GM18907 (cell line): ENCODE results near the gene PPM1L.
"Not testable (repeated sequence)": the region's sequence is repeated elsewhere in the genome, so short reads cannot be mapped to it uniquely, and the experiment has no call there.

Experiments used
- ATAC-seq: cut with Tn5 transposase; IDR thresholded peaks from one replicate; pipeline ENCODE4 v1.9.1; 2021; ENCODE audit warnings: mild to moderate bottlenecking, moderate library complexity; ENCODE audit not compliant: unreplicated experiment

PPM1L gene

GRCh38 chr3:160977773-160978172 is 221.7 kb downstream of the PPM1L start:
- no peak for ATAC-seq

DNA sequence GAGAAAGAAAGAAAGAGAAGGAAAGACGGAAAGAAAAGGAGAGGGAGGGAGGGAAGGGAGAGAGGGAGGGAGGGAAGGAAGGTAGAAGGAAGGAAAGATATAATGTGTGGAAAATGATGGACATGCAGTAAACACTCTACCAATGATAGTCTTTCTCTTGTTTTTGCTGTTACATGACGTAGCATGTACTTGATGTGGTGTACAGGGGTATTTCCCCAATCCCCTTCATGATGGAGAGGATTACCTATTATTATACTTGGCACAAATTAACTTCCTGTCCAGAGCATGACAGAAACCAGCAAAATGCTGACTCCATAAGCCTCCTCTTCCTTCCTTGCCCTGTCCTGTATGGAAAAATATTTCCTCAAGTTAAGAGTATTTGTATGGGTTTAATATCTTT is 224.7 kb downstream of the PPM1L start:
- peak; percentile 81 for ATAC-seq

- ATAC-seq = peak; percentile 97
Observed at GRCh38 chr3:160981217-160981938, 225.3 kb downstream of the PPM1L start.

DNA sequence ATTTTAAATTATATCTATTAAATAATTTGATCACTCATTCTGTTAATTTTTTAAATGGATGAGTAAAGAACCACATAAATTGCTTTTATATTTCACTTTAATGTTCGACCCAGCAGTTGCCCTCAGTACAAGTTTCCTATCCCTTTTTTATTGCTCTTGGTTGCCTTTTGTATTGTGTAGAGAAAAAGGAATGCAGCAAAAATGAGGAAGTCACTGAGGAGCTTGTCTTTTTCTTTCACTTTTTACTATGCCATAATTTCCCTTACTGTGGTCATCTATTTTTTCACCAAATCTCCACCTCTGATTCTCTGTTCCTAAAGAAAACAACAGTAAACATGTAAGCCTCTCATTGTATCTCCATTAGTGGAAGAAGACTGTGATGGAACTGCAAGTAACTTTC is 226.5 kb downstream of the PPM1L start:
- ATAC-seq = no peak

DNA sequence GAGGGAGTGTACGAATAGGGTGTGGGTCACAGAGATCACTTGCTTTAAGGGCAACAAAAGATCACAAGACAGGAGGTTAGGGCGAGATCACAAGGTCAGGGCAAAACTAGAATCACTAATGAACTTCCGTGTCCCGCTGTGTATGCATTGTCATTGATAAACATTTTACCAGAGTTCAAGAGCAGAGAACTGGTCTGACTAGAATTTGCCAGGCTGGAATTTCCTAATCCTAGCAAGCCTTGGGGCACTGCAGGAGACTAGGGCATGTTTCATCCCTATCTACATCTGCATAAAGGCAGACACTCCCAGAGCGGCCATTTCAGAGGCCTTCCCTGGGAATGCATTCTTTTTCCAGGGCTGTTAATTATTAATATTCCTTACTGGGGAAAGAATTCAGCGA is 227.9 kb downstream of the PPM1L start:
- ATAC-seq = not testable (repeated sequence)

DNA sequence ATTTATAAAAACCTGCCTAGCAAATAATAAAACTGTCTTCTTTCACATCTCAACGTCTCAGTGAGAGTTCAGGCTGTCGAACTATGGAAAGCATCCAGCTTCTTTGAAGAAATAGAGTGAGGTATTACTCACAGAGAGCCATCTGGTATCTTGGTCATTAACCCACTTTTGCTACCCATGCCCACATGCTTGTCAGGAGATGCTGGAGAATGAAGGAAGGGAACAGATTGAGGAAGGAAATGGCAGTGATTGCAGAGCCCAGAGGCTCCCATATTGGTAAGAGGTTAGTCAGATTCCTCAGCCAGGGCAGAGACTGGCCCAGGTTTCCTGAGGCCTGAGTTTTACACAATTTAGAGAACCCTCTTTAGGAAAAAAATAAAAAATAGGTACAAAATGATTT is 230.0 kb downstream of the PPM1L start:
- no peak for ATAC-seq

- ATAC-seq = peak; percentile 87
Observed at GRCh38 chr3:160987982-160988964, 232.2 kb downstream of the PPM1L start.

DNA sequence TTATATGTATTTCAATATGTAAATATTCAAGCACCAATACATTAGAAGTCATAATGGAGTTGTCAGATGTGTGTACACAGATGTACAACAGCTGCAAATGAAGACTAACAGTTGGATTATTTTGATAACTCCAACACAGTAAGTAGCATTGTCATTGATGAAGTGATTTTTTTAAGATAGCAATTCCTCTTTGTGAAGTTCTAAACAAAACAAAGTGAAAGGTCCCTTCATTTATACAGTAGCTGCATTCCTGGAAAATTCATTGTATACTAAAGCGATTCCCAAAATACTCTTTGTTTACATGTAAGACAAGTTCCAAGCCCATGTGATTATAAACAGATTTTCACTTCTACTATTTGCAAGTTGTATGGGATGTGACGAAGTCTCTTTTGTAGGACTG is 234.4 kb downstream of the PPM1L start:
- ATAC-seq = no peak

GRCh38 chr3:160992712-160993111 is 236.7 kb downstream of the PPM1L start:
- ATAC-seq = no peak

DNA sequence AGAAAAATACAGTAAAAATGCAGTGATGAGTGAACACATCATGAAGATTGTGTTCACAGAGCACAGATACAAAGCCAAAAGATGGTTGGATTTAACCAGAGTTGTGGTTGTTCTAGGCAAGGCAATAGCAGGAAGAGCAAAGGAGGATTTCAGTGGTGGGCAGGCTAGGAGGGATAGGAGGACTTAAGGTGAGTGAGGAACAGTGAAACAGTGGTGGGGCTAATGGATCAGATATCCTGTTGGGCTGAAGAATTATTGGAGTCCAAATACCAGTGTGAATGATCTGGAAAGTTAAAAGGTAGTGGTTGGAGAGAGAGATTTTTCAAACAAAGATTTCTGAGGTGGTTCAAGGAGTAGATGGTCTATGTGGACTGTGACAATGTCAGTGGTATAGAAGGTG is 240.8 kb downstream of the PPM1L start:
- no peak for ATAC-seq

- no peak for ATAC-seq
Observed at GRCh38 chr3:160998581-160998980, 242.6 kb downstream of the PPM1L start.

DNA sequence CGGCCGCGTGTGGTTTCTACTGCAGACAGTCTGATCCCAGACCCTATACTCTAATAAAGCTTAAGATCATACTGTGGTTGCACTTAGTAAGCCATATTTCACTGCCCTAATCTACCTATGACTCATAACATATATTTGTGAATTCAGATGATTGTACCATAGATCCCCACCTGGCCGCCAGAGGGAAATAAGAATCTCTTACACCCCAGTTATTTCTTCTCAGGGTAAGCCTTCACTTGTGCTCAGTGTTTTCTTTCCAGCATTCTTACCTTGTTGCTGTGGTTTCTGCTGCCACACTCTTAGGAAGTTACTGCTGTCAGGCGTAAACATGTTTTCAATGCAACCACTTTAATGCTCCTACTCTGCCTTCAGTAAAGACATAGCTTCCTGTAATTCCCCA is 243.2 kb downstream of the PPM1L start:
- no peak for ATAC-seq

DNA sequence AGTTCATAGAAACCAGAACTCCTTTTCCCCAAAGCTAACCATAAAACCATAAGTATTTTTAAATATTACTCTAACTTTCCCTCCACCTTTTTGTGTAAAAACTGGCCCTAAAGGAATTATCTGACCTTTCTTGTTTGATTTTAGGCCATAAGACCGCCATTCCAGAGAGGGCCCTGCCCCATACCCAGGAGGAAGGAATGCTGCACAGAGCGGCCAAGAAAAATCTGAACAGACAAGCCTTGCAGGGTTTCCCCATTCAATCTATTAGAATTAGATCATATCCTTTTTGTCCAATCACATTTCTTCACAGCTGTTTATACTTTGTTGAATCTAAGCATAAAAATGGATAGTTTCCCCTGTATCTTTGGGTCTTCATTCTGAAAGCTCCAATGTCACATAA is 252.1 kb downstream of the PPM1L start:
- no peak for ATAC-seq

DNA sequence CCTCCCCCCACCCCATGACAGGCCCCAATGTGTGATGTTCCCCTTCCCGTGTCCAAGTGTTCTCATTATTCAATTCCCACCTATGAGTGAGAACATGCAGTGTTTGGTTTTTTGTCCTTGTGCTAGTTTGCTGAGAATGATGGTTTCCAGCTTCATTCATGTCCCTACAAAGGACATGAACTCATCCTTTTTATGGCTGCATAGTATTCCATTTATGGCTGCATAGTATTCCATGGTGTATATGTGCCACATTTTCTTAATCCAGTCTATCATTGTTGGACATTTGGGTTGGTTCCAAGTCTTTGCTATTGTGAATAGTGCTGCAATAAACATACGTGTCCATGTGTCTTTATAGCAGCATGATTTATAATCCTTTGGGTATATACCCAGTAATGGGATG is 254.1 kb downstream of the PPM1L start:
- not testable (repeated sequence) for ATAC-seq

DNA sequence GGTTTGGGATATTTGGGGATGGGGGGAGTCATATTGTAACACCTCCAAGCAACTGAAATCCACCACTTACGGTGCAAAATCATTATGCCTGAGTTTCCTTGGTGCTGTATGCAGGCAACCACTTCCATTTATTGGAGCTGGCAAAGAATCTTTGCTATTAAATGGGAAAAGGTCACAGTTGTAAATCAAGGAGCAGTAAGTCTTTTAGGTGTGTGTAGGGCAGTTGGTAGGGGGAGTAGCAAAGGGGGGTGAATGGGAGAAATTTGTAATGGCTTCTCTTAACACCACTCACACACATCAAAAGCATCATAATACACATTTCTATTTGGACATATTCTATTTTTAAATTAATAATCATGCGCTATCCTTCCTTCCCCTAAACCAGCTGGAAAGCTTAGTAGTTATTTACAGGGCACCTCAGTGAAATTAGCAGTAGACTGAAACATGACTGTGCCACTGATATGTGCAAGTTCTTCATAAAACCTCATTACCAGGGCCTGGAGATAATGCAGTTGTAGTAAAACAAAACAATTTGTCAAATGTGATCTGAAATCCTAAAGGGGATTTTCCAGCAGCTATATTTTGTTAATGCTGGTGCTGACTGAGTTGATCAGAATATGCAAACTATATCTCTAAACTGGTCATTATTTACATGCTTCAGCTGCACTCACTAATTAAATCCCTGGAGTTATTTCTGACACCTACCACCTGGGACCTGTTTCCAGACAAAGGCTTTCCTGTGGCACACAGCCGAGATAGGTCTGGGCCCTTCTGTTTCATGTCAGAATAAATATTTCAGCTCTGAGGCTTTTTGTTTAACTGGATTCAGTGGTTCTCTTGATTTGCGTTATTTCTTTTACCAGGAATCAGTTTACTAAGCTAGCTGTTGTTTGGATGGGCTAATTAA is 259.1 kb downstream of the PPM1L start:
- no peak for ATAC-seq

DNA sequence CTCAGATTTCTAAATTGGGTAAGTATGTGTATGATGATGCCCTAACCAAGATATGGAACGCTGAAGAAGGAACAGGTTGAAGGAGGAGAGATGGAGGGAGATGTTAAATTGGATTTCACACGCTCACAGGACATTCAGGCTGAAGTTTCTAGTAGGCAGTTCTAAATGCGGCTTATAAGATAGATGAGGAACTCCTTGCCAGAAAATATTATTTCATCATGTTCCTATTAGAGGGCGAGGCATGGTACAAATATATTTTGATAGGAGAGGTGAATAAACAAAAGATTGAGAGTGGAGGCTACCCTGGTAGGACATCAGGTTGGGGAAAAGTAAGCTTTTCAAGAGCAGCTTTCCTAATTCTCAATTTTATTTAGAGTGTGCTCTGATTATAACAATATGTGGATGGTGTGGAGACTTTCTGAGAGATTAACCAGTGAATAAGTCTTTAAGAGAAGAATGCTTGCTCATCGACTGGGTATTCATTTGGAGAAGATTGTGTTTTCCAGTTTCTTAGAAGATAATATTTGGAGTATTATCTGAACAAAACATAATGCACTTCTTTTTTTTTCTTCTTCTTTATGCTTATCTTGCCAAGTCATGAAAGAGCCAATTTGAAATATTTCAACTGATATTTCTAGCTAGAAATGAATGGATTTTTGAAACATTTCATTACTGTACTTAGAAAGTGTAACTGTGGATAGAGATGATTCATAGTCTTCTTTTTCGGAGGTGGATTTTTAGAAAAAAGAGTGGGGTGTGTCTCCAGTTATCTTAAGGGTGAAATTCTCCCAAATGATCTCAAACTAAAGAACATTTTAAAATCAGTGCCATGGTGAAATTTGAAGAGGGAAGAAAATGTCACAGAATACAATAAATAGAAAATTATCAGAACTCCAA is 260.6 kb downstream of the PPM1L start:
- ATAC-seq = no peak

DNA sequence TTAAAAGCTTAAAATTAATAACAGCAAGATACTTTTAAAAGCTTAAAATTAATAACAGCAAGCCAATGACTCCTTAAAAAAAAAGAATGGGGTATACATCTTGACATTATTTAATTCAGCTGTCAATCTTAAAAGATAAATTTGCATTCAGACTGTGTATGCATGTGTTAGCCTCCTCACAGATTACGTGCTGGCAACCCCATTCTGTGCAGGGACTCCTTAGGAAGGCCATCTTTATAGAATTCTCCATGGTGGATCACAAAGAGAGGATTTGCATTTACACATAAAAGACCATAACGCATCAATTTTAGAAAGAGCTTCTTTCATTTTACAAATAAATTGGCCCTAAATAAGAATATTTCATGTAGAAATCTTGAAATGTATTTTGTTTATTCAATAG is 261.9 kb downstream of the PPM1L start:
- ATAC-seq = no peak

DNA sequence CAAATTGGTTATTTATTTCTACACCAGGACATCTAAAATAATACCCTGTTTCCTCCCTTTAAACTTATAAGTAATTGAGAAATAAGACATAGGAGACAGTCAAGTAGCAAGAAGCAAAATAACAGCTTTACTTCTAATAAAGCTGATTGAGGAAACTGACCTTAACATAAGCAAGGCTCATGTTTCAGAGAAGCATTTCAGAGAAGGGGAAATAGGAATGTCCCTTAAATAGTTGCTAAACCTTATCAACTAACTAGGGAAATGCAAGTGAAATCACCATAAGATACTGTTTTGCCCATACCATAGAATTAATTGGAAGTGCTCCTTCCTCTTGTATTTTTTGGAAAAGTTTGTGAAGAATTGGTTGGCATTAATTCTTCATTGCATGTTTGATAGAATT is 264.2 kb downstream of the PPM1L start:
- ATAC-seq = no peak

DNA sequence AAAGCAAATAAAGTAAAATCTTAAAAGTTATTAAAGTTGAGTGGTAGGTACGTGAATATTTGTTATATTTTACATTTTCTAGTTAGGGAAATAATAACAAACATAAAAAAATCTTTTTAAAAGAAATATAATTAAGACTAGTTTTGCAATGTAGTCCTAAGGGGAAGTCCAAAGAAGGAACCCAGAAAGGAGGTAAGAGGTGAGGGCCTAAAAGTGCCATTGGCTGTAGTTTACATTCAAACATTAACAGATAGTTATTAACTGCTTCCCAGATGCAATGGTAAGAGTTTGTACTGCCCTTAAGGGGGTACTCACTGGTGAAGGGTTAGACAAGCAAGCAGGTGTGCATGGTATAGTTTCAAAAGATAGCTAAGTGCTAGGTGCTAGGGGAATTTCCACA is 269.9 kb downstream of the PPM1L start:
- ATAC-seq = no peak
